Sigmoid colon (tissue), 4 donors: ENCODE measurements around the gene KRTAP10-12.

Source experiments
- CTCF ChIP-seq, 4 experiments: fragments of 450-650 bp in 3 of 4; fragments of 200-600 bp in 1 of 4; IDR thresholded peaks; one replicate each; pipeline ENCODE4 v1.5.1; 2016 to 2019; ENCODE audit warnings: antibody characterized with exemption in 4 of 4, mild to moderate bottlenecking in 3 of 4, moderate library complexity in 2 of 4
- EP300 ChIP-seq, 4 donors: sonication (generic); formaldehyde crosslinking; IDR thresholded peaks; one replicate each; pipeline ENCODE4 v1.6.1; 2017; ENCODE audit warnings: antibody characterized with exemption in 4 of 4
- POLR2A ChIP-seq, 2 donors: fragments of 450-650 bp; IDR thresholded peaks; one replicate each; pipeline ENCODE4 v1.6.1; 2016; ENCODE audit warnings: antibody characterized with exemption in 2 of 2, mild to moderate bottlenecking in 2 of 2, moderate library complexity in 2 of 2
- POLR2AphosphoS5 ChIP-seq, 4 donors: sonication (generic); formaldehyde crosslinking; IDR thresholded peaks; one replicate each; pipeline ENCODE4 v1.6.1; 2017; ENCODE audit warnings: antibody characterized with exemption in 4 of 4

GRCh38 chr21:44710756-44711326 is 13.9 kb downstream of the KRTAP10-12 start:
- no peak for TF ChIP-seq POLR2AphosphoS5 (IDR thresholded peaks at IDR 0.05)
- TF ChIP-seq POLR2A (IDR thresholded peaks at IDR 0.05), result no peak
- TF ChIP-seq CTCF (IDR thresholded peaks at IDR 0.05), result no peak
- no peak for TF ChIP-seq EP300 (IDR thresholded peaks at IDR 0.05)
